ENCODE results near the gene ANAPC13. TPM values are rescaled to one million over a fixed set of nuclear protein-coding genes. Genes with fewer than 3 reads are reported as not detected.

ANAPC13 gene
- total RNA-seq, 1 experiment from 2014 or later: 35.7 TPM

DNA sequence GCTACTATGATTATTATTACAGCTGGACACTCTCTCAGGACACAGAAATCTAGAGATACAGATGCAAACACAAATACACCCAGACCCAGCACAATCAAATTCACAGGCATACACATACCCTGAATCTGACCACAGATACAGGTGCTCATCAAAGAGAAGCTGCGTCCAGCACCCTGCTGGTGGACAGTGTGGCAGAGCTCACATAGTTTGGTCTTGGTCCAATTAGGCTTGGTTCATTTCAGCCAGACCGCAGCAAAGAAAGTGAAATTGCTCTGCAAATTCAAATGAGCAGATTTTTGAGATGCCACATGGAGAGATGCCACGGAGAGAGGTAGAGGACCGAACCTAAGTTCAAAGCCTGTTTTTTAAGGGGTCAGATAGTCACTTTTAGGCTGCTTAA lies 55.6 kb downstream of the ANAPC13 start (continued):
- TF ChIP-seq, protein P1, sequence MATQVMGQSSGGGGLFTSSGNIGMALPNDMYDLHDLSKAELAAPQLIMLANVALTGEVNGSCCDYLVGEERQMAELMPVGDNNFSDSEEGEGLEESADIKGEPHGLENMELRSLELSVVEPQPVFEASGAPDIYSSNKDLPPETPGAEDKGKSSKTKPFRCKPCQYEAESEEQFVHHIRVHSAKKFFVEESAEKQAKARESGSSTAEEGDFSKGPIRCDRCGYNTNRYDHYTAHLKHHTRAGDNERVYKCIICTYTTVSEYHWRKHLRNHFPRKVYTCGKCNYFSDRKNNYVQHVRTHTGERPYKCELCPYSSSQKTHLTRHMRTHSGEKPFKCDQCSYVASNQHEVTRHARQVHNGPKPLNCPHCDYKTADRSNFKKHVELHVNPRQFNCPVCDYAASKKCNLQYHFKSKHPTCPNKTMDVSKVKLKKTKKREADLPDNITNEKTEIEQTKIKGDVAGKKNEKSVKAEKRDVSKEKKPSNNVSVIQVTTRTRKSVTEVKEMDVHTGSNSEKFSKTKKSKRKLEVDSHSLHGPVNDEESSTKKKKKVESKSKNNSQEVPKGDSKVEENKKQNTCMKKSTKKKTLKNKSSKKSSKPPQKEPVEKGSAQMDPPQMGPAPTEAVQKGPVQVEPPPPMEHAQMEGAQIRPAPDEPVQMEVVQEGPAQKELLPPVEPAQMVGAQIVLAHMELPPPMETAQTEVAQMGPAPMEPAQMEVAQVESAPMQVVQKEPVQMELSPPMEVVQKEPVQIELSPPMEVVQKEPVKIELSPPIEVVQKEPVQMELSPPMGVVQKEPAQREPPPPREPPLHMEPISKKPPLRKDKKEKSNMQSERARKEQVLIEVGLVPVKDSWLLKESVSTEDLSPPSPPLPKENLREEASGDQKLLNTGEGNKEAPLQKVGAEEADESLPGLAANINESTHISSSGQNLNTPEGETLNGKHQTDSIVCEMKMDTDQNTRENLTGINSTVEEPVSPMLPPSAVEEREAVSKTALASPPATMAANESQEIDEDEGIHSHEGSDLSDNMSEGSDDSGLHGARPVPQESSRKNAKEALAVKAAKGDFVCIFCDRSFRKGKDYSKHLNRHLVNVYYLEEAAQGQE (IDR thresholded peaks at IDR 0.05; ENCODE audit: low read depth): no peak
- TF ChIP-seq, protein P2, sequence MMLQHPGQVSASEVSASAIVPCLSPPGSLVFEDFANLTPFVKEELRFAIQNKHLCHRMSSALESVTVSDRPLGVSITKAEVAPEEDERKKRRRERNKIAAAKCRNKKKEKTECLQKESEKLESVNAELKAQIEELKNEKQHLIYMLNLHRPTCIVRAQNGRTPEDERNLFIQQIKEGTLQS (IDR thresholded peaks at IDR 0.05): no peak

DNA sequence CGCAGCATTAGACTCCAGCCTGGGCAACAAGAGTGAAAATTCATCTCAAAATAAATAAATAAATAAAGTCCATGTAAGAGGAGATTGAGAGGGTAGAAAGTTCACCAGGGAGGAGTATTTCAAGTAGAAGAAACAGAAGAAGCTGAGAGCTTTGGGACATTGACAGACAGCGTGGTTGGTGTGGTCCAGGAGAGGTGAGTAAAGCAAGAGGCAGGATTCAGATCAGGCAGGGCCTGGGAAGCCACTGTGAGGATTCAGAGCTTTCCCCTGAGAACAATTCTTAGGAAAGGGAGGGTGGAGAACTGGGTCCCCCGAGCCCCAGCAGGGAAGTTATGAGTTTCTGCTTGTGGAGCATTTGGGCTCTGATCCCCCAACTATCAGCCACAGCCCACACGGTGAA lies 57.4 kb downstream of the ANAPC13 start:
- no peaks in the 10 kb centered on the region for H4K20me1 ChIP-seq (ENCODE audit: insufficient read depth)
- DNase-seq (ENCODE audit: low read depth, low spot score): no peak
- no peak overlapping the region for H2AFZ ChIP-seq (ENCODE audit: low read depth, low read length, poor library complexity, severe bottlenecking)
- no peaks in the 10 kb centered on the region for H3K79me2 ChIP-seq (ENCODE audit: insufficient read depth, low read length)
- peak overlapping the region; percentile 68 for H3K4me2 ChIP-seq (ENCODE audit: low read length)
- H3K27ac ChIP-seq (ENCODE audit: low read depth, low read length): no peak overlapping the region
- ChIA-PET RAD21 (ENCODE audit: low non-redundant PET in 1 of 2, low total read pairs in 2 of 2, uncharacterized antibody in 2 of 2, unreplicated experiment in 2 of 2) (no interaction called here), CTCF (no interaction called here), POLR2A (no interaction called here)
- no peaks in the 10 kb centered on the region for H3K27me3 ChIP-seq (ENCODE audit: insufficient read depth, low read length)
- BruUV-seq (replicated peaks): no TSS peak
- no peaks in the 10 kb centered on the region for H3K36me3 ChIP-seq (ENCODE audit: control insufficient read depth in 1 of 2, insufficient read depth in 2 of 2, low read length in 2 of 2)
- ATAC-seq: no peak
- H3K4me3 ChIP-seq (replicated peaks in 1 of 2; ENCODE audit: low read depth in 1 of 2, low read length in 2 of 2): no peak overlapping the region
- H3K9ac ChIP-seq (ENCODE audit: low read length): peak overlapping the region; percentile 49; the same call in 1 of the 2 replicates
- H3K9me2 ChIP-seq (ENCODE audit: insufficient read depth): no peaks in the 10 kb centered on the region
- H3K9me3 ChIP-seq (ENCODE audit: control insufficient read depth in 1 of 2, insufficient read depth in 1 of 2, low read depth in 1 of 2, low read length in 2 of 2): no peaks in the 10 kb centered on the region
- TF ChIP-seq SP1 (IDR thresholded peaks at IDR 0.05; ENCODE audit: low read depth): no peak
- TF ChIP-seq, protein P3, sequence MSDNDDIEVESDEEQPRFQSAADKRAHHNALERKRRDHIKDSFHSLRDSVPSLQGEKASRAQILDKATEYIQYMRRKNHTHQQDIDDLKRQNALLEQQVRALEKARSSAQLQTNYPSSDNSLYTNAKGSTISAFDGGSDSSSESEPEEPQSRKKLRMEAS (IDR thresholded peaks at IDR 0.05): no peak
- TF ChIP-seq, protein P2 (IDR thresholded peaks at IDR 0.05): no peak
- TF ChIP-seq ZNF274 (IDR thresholded peaks at IDR 0.05; ENCODE audit: low read depth, low read length): no peak
- TF ChIP-seq, protein P4, sequence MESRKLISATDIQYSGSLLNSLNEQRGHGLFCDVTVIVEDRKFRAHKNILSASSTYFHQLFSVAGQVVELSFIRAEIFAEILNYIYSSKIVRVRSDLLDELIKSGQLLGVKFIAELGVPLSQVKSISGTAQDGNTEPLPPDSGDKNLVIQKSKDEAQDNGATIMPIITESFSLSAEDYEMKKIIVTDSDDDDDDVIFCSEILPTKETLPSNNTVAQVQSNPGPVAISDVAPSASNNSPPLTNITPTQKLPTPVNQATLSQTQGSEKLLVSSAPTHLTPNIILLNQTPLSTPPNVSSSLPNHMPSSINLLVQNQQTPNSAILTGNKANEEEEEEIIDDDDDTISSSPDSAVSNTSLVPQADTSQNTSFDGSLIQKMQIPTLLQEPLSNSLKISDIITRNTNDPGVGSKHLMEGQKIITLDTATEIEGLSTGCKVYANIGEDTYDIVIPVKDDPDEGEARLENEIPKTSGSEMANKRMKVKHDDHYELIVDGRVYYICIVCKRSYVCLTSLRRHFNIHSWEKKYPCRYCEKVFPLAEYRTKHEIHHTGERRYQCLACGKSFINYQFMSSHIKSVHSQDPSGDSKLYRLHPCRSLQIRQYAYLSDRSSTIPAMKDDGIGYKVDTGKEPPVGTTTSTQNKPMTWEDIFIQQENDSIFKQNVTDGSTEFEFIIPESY (IDR thresholded peaks at IDR 0.05; ENCODE audit: extremely low read depth, insufficient replicate concordance, low read length): no peak
- no peak for TF ChIP-seq SRF (IDR thresholded peaks at IDR 0.05; ENCODE audit: low read depth)
- no peak for TF ChIP-seq SIN3A (IDR thresholded peaks at IDR 0.05; ENCODE audit: low read depth)
- TF ChIP-seq POLR2A (IDR thresholded peaks at IDR 0.05; ENCODE audit: borderline replicate concordance, extremely low read depth, insufficient read depth, insufficient read length): no peak
- TF ChIP-seq YY1 (IDR thresholded peaks at IDR 0.05; ENCODE audit: extremely low read depth, insufficient replicate concordance, low read depth, low read length): no peak
- TF ChIP-seq CBX3 (IDR thresholded peaks at IDR 0.05; ENCODE audit: low read depth): no peak
- H3K4me1 ChIP-seq (ENCODE audit: control insufficient read depth in 1 of 2, insufficient read depth in 2 of 2, low read length in 2 of 2): peaks cover 11 to 27% of the 10 kb centered on the region in 2 experiments
- intact Hi-C loops (cut with micrococcal nuclease): no loop called here

All from HCT116 (cell line).